HG03457 (cell line): ENCODE data around the gene THOC7.

Experiments used
- ATAC-seq: cut with Tn5 transposase; IDR thresholded peaks from one replicate; pipeline ENCODE4 v1.9.1; 2021; ENCODE audit warnings: moderate number of reproducible peaks; ENCODE audit not compliant: unreplicated experiment

The THOC7 gene

GRCh38 chr3:63847718-63848450, 15.7 kb downstream of the THOC7 start:
- no peak for ATAC-seq

- no peak for ATAC-seq
Measured at GRCh38 chr3:63845215-63845614, 18.4 kb downstream of the THOC7 start.

- no peak for ATAC-seq
Measured at GRCh38 chr3:63842127-63842526, 21.5 kb downstream of the THOC7 start.

GRCh38 chr3:63841704-63842103, 21.9 kb downstream of the THOC7 start:
- ATAC-seq: no peak

GRCh38 chr3:63832395-63832794, 31.2 kb downstream of the THOC7 start:
- no peak for ATAC-seq

GRCh38 chr3:63830526-63830925, 33.1 kb downstream of the THOC7 start:
- ATAC-seq: no peak

- no peak for ATAC-seq
Measured at GRCh38 chr3:63824309-63824708, 39.3 kb downstream of the THOC7 start.

- ATAC-seq: no peak
Measured at GRCh38 chr3:63819151-63819398, 44.5 kb downstream of the THOC7 start, which contains the start of gene C3orf49. Gene C3orf49 (plus strand): TSS chr3:63819299. CDS start chr3:63819472, 173 bp downstream.

- no peak for ATAC-seq
Measured at GRCh38 chr3:63818282-63819150, 45.1 kb downstream of the THOC7 start.

- no peak for ATAC-seq
Measured at GRCh38 chr3:63817225-63817624, 46.4 kb downstream of the THOC7 start.

- ATAC-seq: no peak
Measured at GRCh38 chr3:63814237-63814636, 49.4 kb downstream of the THOC7 start.

GRCh38 chr3:63809607-63810006, 54.0 kb downstream of the THOC7 start:
- ATAC-seq: no peak

GRCh38 chr3:63808633-63809032, 55.0 kb downstream of the THOC7 start:
- no peak for ATAC-seq

GRCh38 chr3:63807961-63808565, 55.5 kb downstream of the THOC7 start:
- ATAC-seq: no peak

GRCh38 chr3:63803911-63804310, 59.7 kb downstream of the THOC7 start:
- no peak for ATAC-seq

- ATAC-seq: no peak
Measured at GRCh38 chr3:63800097-63800496, 63.5 kb downstream of the THOC7 start.

- ATAC-seq: no peak
Measured at GRCh38 chr3:63798949-63799348, 64.7 kb downstream of the THOC7 start.

- no peak for ATAC-seq
Measured at GRCh38 chr3:63798544-63798943, 65.1 kb downstream of the THOC7 start.

GRCh38 chr3:63795438-63795837, 68.2 kb downstream of the THOC7 start:
- no peak for ATAC-seq

GRCh38 chr3:63791974-63792373, 71.6 kb downstream of the THOC7 start:
- ATAC-seq: no peak
